Activated CD4-positive, alpha-beta T cell treated with anti-CD3 and anti-CD28 coated beads, Interleukin-2, amount 50 U/mL, for 16 hours (primary cell): ENCODE data around the gene PEX11A.

Experiments
- DNase-seq: peaks from one replicate; pipeline ENCODE4 v3.0.0-alpha.2; 2020

The PEX11A gene

DNA sequence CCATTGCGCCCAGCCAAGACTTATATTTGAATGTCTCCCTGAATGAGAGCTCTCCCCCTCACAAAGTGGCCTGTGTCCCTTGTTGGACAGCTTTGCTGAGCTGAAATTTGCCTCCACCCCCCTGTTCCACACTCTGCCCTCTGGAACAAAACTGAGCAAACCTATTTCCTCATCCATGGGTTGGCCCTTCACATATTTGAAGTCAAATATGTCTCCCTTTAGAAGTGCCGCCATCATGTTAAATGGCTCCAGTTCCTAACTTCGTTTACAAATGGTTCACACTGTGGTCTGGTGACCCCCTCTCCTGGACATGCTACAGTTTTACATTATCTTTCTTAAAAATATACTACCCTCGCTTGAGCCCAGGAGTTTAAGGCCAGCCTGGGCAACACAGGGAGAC, 16.0 kb downstream of the PEX11A start:
- DNase-seq = no peak

GRCh38 chr15:89673165-89673512, 17.4 kb downstream of the PEX11A start:
- peak; percentile 20 for DNase-seq

DNA sequence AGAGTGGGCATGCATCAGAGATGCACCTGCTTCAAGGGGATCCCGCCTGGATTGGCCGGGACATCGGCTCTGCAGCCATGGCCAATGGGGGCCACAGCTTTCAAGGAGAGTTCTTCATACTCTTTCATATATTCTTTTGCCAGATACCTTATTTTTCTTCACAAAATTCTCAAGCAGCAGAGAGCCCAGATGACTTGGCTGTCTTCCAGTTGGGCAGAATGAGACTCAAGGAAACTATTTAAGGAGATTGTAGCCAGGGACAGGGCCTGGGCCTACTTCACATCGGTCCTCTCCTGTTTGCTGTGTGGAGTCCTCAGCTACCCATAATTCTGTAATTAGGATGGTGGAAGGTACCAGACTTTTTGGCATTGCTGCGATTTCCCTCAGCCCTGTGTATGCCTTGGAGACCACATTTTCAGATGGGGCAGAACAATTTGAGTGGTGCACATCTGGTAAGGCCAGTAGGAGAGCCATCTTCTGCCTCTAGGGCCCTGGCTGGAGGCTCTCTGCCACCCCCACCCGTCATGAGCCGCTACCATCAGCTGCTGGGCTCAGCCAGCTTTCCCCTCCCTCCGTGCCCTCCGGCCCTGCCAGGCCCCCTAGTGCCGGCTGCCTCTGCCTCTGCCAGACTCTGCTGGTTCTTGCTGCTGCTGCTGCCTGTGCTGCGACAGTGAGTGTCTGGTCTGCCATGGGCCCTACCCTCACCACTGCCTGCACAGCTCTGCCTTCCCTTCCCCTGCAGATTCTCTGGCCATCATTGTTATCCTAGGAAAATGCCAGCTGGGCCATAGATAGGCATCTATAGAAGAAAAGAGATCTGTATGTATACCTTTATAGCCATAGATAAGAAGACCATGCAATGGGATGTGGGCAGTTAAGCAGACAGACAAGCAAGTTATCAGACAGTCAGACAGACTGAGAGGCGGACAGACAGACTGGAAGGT, 18.1 kb downstream of the PEX11A start:
- DNase-seq = no peak

DNA sequence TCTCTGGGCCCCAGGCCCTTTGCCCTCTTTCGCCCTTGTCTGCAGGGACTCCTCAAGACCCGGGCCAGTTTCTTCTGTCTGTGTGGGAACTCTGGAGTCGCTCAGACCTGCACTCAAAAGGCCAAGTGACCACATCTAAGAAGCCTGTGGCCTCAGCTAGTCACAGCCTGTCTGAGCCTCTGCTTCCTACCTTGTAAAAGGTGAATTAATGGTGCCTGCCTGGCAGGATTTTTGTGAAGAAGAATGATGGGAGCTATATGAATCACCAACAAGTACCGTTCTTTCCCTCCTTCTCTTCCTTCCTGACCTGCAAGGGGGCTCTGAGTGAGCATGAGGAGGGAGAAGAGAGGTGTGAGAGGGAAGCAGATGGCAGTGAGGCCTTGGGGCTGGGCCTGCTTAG, 18.9 kb downstream of the PEX11A start:
- no peak for DNase-seq

DNA sequence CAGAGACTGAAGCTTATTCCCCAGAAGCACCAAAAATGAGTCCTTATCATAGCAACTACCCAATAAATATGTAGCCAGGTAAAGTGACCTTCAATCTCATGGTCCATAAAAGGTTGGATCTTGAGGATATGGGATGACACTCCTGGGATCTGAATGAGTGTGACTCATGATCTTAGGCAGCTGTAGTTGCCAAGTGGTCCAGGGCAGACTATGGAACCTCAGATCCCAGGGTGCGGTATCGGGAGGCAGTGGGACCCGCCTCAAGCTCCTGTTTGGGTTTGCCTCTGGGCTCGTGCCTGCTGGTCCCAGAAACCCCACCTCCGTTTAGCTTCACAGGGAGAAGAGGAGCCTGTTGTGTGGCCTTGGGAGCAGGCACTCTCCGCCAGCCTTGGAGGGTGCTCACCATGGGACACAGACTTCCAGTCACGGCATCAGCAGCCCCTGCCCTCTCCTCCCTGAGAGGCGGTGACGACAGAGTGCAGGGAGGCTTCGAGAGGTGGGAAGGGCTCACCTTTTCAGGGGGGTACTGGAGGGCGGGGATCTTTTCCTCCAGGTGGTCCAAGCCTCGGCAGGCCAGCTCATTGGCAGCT, 19.5 kb downstream of the PEX11A start:
- no peak for DNase-seq

DNA sequence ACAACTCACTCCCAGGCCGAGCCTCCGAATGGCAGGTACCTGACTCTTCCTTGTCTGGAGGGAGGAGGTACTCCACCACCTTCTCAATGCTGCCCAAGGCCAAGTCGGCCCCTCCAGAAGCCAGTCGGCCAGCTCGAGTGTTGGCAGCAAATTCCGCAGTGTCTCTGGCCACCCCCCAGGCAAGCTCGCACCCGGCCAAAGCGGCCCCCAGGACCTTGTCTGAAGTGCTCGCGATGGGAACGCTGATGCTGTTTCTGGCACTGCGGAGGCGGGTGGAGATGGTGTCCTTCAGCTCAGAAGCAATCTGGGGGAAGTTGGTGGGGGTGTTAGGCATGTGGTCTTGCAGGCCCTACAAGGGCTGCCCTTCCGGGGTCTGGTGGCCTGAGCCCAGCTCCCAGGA, 20.6 kb downstream of the PEX11A start:
- DNase-seq = no peak

- DNase-seq = no peak
Measured at GRCh38 chr15:89669309-89669865, 21.2 kb downstream of the PEX11A start.

DNA sequence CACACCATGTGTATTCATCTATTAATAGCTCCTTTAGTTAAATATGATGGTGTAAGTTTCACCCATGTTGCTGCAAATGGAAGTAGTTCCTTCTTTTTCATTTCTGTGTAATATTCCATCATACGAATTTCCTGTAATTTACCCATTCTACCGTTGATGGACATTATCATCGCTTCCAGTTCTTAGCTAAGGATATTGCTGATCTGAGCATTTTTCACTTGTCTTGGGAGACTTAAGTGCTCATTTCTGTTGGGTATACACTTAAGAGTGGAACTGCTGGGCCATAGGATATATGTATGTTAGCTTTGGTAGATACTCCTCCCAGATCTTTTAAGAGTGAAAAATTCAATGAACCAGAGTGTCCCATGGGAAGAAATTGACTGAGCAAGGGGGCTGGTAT, 22.4 kb downstream of the PEX11A start:
- DNase-seq = no peak

- DNase-seq = no peak
Measured at GRCh38 chr15:89667706-89667960, 22.9 kb downstream of the PEX11A start.

DNA sequence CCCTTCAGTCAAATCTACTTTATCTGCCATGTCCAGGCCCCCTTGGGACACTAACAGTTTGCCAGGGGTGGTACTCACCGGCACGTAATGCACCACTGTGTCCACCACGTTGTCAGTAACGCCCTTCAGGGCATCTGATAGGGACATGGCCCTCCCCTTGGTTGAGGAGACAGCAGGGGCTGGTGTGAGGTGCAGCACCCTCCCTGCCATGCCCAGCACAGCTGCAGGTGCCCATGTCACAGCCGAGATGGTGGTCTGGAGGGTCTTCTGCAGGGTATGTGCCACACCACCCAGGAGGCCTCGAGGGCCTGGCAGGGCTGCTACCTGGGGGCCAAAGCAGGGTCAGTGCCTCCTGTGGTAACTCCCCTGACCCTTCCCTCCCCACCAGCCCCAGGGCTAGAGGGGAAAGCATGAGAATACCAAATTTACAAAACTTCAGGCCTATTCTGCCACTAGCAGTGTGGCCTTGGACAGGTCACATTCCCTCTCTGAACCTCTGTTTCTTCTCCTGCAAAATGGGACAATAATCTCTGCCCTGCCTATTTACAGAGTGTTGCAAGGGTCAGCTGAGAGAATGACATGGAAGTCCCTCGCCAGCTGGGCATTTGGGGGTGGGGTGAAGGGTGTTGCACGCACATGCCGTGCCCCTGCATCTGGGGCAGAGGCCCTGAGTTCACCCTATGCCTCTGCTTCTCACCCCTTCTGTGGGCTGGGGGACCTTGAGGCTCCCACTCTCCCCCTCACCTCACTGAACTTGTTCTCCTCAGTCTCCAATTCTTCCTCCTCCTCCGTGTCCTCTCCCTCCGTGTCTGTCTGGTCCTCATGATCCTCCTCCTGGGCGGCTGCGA, 23.5 kb downstream of the PEX11A start:
- no peak for DNase-seq

- DNase-seq = no peak
Measured at GRCh38 chr15:89666184-89666857, 24.2 kb downstream of the PEX11A start.

DNA sequence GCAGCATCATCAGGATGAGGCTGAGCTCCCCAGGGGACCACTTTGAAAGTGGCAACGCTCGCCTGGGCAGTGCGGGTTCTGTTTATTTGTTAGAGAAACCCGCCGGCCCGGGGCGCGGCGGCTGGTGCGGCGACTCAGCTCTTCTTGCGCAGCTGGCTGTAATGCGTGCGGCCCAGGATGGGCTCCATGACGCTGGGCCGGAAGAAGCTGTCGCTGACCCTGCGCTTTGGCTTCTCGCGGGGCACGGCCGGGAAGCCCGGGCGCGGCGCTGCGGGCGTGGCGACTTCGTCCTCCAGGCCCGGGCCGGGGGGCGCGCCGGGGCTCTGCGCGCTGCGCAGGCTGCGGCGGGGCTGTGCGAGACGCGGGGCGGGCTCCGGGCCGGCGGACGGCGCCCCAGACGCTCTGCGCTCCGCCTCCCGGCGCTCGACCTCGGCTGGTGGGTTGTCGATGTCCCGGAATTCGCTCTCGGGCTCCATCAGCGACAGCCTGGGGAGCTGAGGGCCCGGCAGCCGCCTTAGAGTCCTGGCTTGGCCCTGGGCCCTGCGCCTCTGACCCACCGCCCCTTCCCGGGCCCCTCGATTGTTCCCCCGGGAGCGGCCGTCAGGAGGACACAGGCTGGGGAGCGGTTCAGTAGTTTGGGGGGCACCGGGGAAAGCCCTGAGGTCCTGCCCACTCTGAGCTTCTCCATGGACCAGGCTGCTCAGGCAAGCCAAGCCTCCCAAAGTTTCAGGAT, 24.9 kb downstream of the PEX11A start:
- peak; percentile 15 for DNase-seq

DNA sequence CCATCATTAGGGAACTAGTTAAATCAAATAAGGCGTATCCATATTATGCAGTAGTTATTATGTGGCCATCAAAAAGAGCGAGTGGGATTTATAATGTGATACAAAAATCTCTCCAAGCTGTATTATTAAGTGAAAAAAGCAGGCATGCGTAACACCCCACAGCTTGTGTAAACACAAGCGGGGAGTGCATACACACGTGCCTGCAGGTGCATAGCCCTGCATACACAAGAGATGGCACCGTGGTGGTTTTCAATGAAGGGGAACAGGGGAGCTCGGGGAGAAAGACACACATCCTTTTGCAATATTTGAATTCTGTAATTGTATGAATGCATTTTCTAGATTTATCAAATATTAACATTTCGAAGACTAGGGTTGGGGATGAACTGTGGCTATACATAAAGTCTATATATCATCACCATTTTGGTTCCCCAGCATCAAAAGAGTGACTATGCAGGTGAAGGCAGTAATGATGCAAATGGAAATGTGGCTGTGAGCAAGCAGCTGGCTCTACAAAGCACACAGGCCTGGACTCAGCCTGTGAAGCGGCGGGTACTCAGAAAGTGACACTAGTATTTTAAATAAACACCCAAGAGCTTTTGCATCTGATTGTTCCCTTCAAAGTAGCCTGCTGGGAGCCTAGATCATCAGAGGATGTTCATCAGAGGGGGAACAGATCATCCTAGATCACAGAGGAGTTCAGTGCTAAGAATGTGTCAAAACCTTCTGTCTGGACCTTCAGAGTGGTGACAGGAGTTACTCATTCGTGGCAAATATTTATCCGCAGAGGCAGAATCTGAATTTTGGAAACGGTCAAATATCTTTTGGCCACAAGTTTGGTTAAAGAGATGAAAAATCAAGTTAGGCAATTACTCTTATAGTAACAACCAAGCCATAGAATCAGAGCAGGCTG, 25.9 kb downstream of the PEX11A start:
- no peak for DNase-seq

DNA sequence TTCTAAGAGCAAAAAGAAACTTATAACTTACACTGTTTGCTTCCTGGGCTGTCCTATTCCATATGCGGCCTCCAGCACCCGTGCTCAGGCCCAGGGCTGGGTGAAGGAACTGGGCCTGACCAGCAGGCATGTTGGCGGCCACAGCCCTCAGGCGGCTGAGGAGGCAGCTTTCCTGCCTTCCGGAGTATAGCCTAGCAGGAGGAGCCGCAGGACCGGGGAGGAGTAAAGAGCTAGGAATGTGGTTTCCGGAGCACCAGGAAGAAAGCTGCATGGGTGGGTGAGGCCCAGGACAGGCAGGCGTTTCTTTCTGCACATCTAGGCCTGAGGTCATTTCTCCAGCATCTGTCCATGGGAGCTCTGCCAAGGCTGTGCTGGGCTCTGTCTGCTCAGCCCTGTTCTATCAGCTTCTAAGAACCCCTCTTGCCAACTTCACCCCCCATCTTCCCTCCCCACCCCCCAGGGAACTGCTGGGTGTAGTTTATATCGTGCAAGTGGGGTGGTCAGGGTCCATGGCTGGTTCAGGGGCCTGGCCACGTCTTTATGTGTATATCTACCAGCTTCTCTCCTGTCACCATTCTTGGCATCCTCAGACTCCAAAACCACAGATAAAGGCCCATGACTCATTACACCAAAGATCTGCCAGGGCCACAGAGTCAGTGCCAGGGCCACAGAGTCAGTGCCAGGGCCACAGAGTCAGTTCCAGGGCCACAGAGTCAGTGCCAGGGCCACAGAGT, 27.5 kb downstream of the PEX11A start:
- DNase-seq = no peak

DNA sequence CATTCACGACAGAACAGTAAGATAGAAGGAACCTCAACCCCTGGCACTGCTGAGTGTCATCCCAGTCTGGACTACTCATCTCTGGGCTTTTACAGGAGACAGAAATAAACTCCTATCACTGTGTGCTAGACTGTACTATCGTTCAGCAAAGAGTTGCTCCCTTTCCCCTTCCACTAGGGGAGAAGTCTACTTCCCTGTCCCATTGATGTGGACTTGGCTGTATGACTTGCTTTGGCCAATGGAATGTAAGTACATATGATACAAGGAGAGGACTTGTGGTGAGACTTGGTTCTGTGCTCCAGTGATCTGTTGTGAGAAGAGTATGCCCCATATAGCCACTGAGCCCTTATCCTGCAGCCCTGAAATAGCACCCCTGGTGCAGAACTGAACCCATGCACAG, 30.0 kb downstream of the PEX11A start:
- DNase-seq = no peak

GRCh38 chr15:89659295-89659694, 31.3 kb downstream of the PEX11A start:
- no peak for DNase-seq

DNA sequence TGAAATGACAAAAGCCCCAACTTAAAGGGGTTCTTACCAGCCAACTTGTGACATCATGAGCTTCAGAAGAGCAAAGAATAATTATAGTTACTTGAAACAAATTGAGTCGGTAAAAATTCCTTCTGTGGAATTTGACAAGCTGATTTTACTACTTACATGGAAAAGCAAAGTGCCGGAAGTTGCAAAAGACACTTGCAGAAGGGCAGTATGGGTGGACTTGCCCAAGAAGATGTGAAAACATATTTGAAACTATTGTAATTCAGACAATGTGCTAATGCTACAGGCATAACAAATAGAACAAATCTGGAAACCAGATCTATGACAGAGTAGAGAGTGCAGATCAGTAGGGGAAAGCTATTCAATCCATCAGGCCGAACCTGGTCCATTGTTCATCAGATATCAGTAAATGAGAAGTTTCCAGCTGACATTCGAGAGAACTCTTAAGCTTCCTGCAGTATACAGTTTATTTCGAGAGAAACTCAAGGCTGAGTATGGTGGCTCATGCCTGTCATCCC, 32.8 kb downstream of the PEX11A start:
- no peak for DNase-seq

- DNase-seq = no peak
Measured at GRCh38 chr15:89656116-89656815, 34.3 kb downstream of the PEX11A start.
